ENCODE data around the gene F2R. TPM values are rescaled to one million over a fixed set of nuclear protein-coding genes. Genes with fewer than 3 reads are reported as not detected.

Gene F2R
- total and polyA plus RNA-seq, 2 of the 8 experiments (the other 6 are each of a cell fraction or from before 2014, with no cell fraction given), result 23.8 to 29.1 TPM

- TF ChIP-seq RNF2 (IDR thresholded peaks at IDR 0.05; ENCODE audit: borderline replicate concordance, low read depth, low read length, missing control alignments, poor library complexity, severe bottlenecking), result no peak
- no peak for TF ChIP-seq KDM1A (IDR thresholded peaks at IDR 0.05; ENCODE audit: borderline replicate concordance, low read length)
- TF ChIP-seq POLR2A (IDR thresholded peaks at IDR 0.05; ENCODE audit: control extremely low read depth in 1 of 2, low read depth in 2 of 2, low read length in 2 of 2), result no peak
- no peak for TF ChIP-seq BACH1 (IDR thresholded peaks at IDR 0.05; ENCODE audit: low read length)
- TF ChIP-seq FOSL1 (IDR thresholded peaks at IDR 0.05; ENCODE audit: insufficient read depth, low read depth, low read length), result no peak
- TF ChIP-seq EP300 (IDR thresholded peaks at IDR 0.05; ENCODE audit: borderline replicate concordance in 1 of 2, low read depth in 2 of 2, low read length in 2 of 2), result no peak
- TF ChIP-seq GABPA (IDR thresholded peaks at IDR 0.05; ENCODE audit: borderline replicate concordance, insufficient read depth, low read length), result no peak
- TF ChIP-seq HDAC2 (IDR thresholded peaks at IDR 0.05; ENCODE audit: borderline replicate concordance in 1 of 2, low read depth in 2 of 2, low read length in 2 of 2), result no peak
Measured at GRCh38 chr5:76675364-76675763, 40.6 kb upstream of the F2R start (continued).

All from H1 (cell line).